Natural killer cell (primary cell): ENCODE data around the gene MT1E. TPM values are rescaled to one million over a fixed set of nuclear protein-coding genes. Genes with fewer than 3 reads are reported as not detected.
A peak's percentile ranks its signal among the peaks of the same experiment; 100 is the strongest.
"Not testable (repeated sequence)": the region's sequence is repeated elsewhere in the genome, so short reads cannot be mapped to it uniquely, and the experiment has no call there.

Experiments
- ATAC-seq, 3 donors: fragments of 150-1000 bp in 2 of 3; fragments of 200-7000 bp in 1 of 3; cut with Tn5 transposase; 1 replicate in 1 of 3; 2 replicates in 2 of 3; pipeline ENCODE4 v1.10.0; 2021; ENCODE audit warnings: mild to moderate bottlenecking in 2 of 3, moderate library complexity in 2 of 3
- DNase-seq, 2 donors: peaks; one replicate each; pipeline versions ENCODE4 v3.0.0 to v3.0.0-alpha.2; 2013 to 2021; ENCODE audit warnings: mixed read lengths in 1 of 2
- H3K27ac ChIP-seq: one replicate; pipeline ENCODE4 v1.5.1; 2013; ENCODE audit warnings: mild to moderate bottlenecking, low read length
- H3K27me3 ChIP-seq: one replicate; pipeline ENCODE4 v1.6.1; 2013; ENCODE audit warnings: low read length; ENCODE audit not compliant: control insufficient read depth, insufficient read depth
- H3K36me3 ChIP-seq: one replicate; pipeline ENCODE4 v1.6.1; 2013; ENCODE audit warnings: low read length; ENCODE audit not compliant: control insufficient read depth, insufficient read depth
- H3K4me1 ChIP-seq: one replicate; pipeline ENCODE4 v1.6.1; 2013; ENCODE audit warnings: low read length; ENCODE audit not compliant: control insufficient read depth, insufficient read depth
- H3K4me3 ChIP-seq: one replicate; pipeline ENCODE4 v1.5.1; 2013; ENCODE audit warnings: low read length
- H3K9me3 ChIP-seq: one replicate; pipeline ENCODE4 v1.6.1; 2013; ENCODE audit warnings: low read length; ENCODE audit not compliant: control insufficient read depth, insufficient read depth
- H3K27ac Mint-ChIP-seq, 2 donors: one replicate each; pipeline ENCODE4 v1.8.0; 2022; ENCODE audit warnings: mild to moderate bottlenecking in 2 of 2, mixed read lengths in 2 of 2, moderate library complexity in 1 of 2
- H3K27me3 Mint-ChIP-seq, 2 donors: one replicate each; pipeline ENCODE4 v1.8.0; 2022; ENCODE audit warnings: low read depth in 2 of 2, mixed read lengths in 2 of 2
- H3K36me3 Mint-ChIP-seq: one replicate; pipeline ENCODE4 v1.8.0; 2022; ENCODE audit warnings: mixed read lengths
- H3K4me1 Mint-ChIP-seq, 2 donors: one replicate each; pipeline ENCODE4 v1.8.0; 2022; ENCODE audit warnings: mixed read lengths in 2 of 2
- H3K4me3 Mint-ChIP-seq: one replicate; pipeline ENCODE4 v1.8.0; 2022; ENCODE audit warnings: mild to moderate bottlenecking, moderate library complexity, mixed read lengths
- H3K9me3 Mint-ChIP-seq, 2 donors: one replicate each; pipeline ENCODE4 v1.8.0; 2022; ENCODE audit warnings: mixed read lengths in 2 of 2
- WGBS: methylation state at CpG from one replicate; pipeline ENCODE4 v1.1.7; 2013; ENCODE audit warnings: missing lambda C conversion rate; ENCODE audit not compliant: insufficient coverage; 5-methylcytosine and 5-hydroxymethylcytosine counted together
- intact Hi-C: fragments of 100-400 bp; cut with micrococcal nuclease; formaldehyde crosslinking; loops from one replicate; pipeline ENCODE4 v1.14.2; 2022
- total RNA-seq, 4 donors: library from RNA; stranded (reverse); fragments of 120-200 nt in 1 of 4; gene quantifications; one replicate each; pipeline versions ENCODE4 v1.2.3 to v1.2.4, GENCODE V29; 2013 to 2022
- TF ChIP-seq, protein P1 (sequence below): fragments of 200-600 bp; IDR thresholded peaks from one replicate; pipeline ENCODE4 v1.8.0; 2022; ENCODE audit warnings: antibody characterized with exemption

The MT1E gene
- total RNA-seq, 3 donors from 2014 or later (not counting 1 experiment from before 2014, with no cell fraction given) = 0.40 to 3.2 TPM; not detected in 1

DNA sequence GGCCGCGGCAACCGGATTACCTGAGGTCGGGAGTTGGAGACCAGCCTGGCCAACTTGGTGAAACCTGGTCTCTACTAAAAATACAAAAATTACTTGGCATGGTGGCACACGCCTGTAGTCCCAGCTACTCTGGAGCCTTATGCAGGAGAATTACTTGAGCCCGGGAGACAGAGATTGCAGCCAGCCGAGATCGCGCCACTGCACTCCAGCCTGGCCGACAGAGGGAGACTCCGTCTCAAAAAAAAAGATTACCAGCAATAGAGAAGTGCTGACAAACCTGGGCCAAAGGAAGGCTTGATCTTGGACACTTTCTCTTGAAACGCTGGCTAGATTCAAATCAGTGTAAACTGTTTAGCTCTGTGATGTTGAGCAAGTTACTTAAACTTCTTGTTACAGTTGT lies 48.3 kb downstream of the MT1E start:
- Mint-ChIP-seq H3K36me3 (no peaks in the 10 kb centered on the region), H3K4me3 (no peak overlapping the region), H3K9me3 (no peaks in the 10 kb centered on the region), H3K4me1 (peaks cover 4 to 22% of the 10 kb centered on the region in 2 donors), H3K27ac (no peak overlapping the region), H3K27me3 (peaks cover 54 to 57% of the 10 kb centered on the region in 2 donors)
- H3K4me3 ChIP-seq = no peak overlapping the region
- TF ChIP-seq, protein P1, sequence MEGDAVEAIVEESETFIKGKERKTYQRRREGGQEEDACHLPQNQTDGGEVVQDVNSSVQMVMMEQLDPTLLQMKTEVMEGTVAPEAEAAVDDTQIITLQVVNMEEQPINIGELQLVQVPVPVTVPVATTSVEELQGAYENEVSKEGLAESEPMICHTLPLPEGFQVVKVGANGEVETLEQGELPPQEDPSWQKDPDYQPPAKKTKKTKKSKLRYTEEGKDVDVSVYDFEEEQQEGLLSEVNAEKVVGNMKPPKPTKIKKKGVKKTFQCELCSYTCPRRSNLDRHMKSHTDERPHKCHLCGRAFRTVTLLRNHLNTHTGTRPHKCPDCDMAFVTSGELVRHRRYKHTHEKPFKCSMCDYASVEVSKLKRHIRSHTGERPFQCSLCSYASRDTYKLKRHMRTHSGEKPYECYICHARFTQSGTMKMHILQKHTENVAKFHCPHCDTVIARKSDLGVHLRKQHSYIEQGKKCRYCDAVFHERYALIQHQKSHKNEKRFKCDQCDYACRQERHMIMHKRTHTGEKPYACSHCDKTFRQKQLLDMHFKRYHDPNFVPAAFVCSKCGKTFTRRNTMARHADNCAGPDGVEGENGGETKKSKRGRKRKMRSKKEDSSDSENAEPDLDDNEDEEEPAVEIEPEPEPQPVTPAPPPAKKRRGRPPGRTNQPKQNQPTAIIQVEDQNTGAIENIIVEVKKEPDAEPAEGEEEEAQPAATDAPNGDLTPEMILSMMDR = no peak
- ATAC-seq = peak in 2 of 3 donors; percentile 42 to 52
- 45% methylated on average over 12 of the region's 12 CpGs for WGBS
- peaks cover 15% of the 10 kb centered on the region for H3K27me3 ChIP-seq
- no peak overlapping the region for H3K27ac ChIP-seq
- no peaks in the 10 kb centered on the region for H3K9me3 ChIP-seq
- DNase-seq = peak in 1 of 2 donors; percentile 58
- peaks cover 11% of the 10 kb centered on the region for H3K4me1 ChIP-seq
- intact Hi-C loops = no loop called here
- H3K36me3 ChIP-seq = no peaks in the 10 kb centered on the region

DNA sequence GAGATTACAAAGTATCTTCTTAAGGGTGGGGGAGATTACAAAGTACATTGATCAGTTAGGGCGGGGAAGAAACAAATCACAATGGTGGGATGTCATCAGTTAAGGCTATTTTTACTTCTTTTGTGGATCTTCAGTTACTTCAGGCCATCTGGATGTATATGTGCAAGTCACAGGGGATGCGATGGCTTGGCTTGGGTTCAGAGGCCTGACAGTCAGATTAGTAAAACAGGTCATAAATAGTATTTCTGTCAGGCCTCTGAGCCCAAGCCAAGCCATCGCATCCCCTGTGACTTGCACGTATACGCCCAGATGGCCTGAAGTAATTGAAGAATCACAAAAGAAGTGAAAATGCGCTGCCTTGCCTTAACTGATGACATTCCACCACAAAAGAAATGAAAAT lies 49.0 kb downstream of the MT1E start:
- H3K36me3 ChIP-seq, H3K36me3 Mint-ChIP-seq, H3K4me3 ChIP-seq, H3K9me3 ChIP-seq, H3K27me3 ChIP-seq, intact Hi-C loops, H3K9me3 Mint-ChIP-seq, DNase-seq, H3K27ac ChIP-seq, H3K4me3 Mint-ChIP-seq, H3K27ac Mint-ChIP-seq, ATAC-seq: not testable (repeated sequence)
- H3K4me1 ChIP-seq = peaks cover 11% of the 10 kb centered on the region
- WGBS = 79% methylated on average over 6 of the region's 6 CpGs
- H3K27me3 Mint-ChIP-seq = peaks cover 48 to 51% of the 10 kb centered on the region in 2 donors
- H3K4me1 Mint-ChIP-seq = peaks cover 4 to 16% of the 10 kb centered on the region in 2 donors

DNA sequence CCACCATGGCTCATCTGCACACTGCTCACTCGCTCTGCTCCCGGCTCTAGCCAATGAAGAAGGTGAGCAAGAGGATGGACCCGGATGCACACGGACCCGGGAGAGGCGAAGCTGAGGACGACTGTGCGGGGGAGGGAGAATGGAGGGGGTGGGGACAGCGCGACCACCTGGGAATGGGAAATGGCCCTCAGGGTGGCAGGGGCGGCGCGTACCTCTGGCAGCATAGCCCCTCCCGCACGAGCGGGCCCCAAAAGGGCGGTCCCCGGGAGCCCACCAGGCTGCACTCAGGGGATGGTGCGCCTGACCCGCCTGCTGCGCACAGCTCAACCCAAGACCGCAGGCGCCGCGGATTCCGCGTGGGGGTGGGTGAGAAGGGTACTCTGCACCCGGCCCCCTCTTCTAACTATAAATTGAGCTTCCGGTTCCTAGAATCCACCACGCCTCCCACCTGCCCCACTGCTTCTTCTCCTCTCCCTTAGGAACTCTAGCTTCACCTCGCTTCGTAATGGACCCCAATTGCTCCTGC lies 50.2 kb downstream of the MT1E start:
- TF ChIP-seq, protein P1 = no peak
- H3K27ac ChIP-seq = no peak overlapping the region
- no peaks in the 10 kb centered on the region for H3K9me3 ChIP-seq
- Mint-ChIP-seq H3K27ac (no peak overlapping the region), H3K36me3 (no peaks in the 10 kb centered on the region), H3K9me3 (no peaks in the 10 kb centered on the region), H3K27me3 (peaks cover 43 to 45% of the 10 kb centered on the region in 2 donors), H3K4me3 (peak overlapping the region; percentile 66), H3K4me1 (peaks cover 4 to 12% of the 10 kb centered on the region in 2 donors)
- peaks cover 3% of the 10 kb centered on the region for H3K27me3 ChIP-seq
- intact Hi-C loops = no loop called here
- DNase-seq = peak; percentile 36 to 67
- no peaks in the 10 kb centered on the region for H3K36me3 ChIP-seq
- ATAC-seq = peak; percentile 60 to 84 (median 82)
- peaks cover 11% of the 10 kb centered on the region for H3K4me1 ChIP-seq
- H3K4me3 ChIP-seq = no peak overlapping the region
- WGBS = 4% methylated on average over 32 of the region's 32 CpGs

Other genes starting within 250 kb of the MT1E start
- 10 to 100 TPM; 58.4 to 87.1 (median 71.7) TPM for gene AMFR, start 200.2 kb upstream of the MT1E start, total RNA-seq
- gene NUDT21, start 174.4 kb upstream of the MT1E start, total RNA-seq = 100 to 1,000 TPM in 1 of 3 donors, 10 to 100 TPM in 2; 78.1 to 108 (median 90.0) TPM
- gene OGFOD1, start 174.2 kb upstream of the MT1E start, total RNA-seq = 10 to 100 TPM; 12.7 to 20.6 (median 13.1) TPM
- 10 to 100 TPM; 36.8 to 40.3 (median 38.2) TPM for gene BBS2, start 105.8 kb upstream of the MT1E start, total RNA-seq
- not detected for gene MT4, start 60.7 kb upstream of the MT1E start, total RNA-seq
- not detected for gene MT3, start 36.3 kb upstream of the MT1E start, total RNA-seq
- gene MT2A, start 17.2 kb upstream of the MT1E start, total RNA-seq = 10 to 100 TPM; 33.0 to 81.5 (median 70.6) TPM
- not detected for gene MT1M, start 6.9 kb downstream of the MT1E start, total RNA-seq
- not detected for gene MT1A, start 12.9 kb downstream of the MT1E start, total RNA-seq
- gene MT1B, start 26.1 kb downstream of the MT1E start, total RNA-seq = not detected
- gene MT1F, start 32.2 kb downstream of the MT1E start, total RNA-seq = 1 to 10 TPM; 3.8 to 8.0 (median 5.4) TPM
- 1 to 10 TPM in 1 of 3 donors, under 1 TPM in 1, not detected in 1; 0.80 to 1.5 TPM for gene MT1G, start 42.3 kb downstream of the MT1E start, total RNA-seq
- not detected for gene MT1H, start 44.0 kb downstream of the MT1E start, total RNA-seq
- 10 to 100 TPM; 17.6 to 23.1 (median 20.0) TPM for gene MT1X, start 56.7 kb downstream of the MT1E start, total RNA-seq
- gene NUP93, start 104.3 kb downstream of the MT1E start, total RNA-seq = 10 to 100 TPM; 83.7 to 88.8 (median 87.9) TPM
- not detected for gene SLC12A3, start 239.4 kb downstream of the MT1E start, total RNA-seq